GM18507 (cell line): ENCODE measurements around the gene XXYLT1.
"Not testable (repeated sequence)": the region's sequence is repeated elsewhere in the genome, so short reads cannot be mapped to it uniquely, and the experiment has no call there.

Source experiments
- DNase-seq: peaks from one replicate; pipeline ENCODE4 v3.0.0; 2011; ENCODE audit warnings: low read depth; ENCODE audit not compliant: insufficient read length; ENCODE audit errors: extremely low spot score
- FAIRE-seq: peaks from 2 replicates; lab custom pipeline; 2011; peaks lifted over from hg19 to GRCh38; lab: Jason Lieb, UNC

XXYLT1 gene, protein sequence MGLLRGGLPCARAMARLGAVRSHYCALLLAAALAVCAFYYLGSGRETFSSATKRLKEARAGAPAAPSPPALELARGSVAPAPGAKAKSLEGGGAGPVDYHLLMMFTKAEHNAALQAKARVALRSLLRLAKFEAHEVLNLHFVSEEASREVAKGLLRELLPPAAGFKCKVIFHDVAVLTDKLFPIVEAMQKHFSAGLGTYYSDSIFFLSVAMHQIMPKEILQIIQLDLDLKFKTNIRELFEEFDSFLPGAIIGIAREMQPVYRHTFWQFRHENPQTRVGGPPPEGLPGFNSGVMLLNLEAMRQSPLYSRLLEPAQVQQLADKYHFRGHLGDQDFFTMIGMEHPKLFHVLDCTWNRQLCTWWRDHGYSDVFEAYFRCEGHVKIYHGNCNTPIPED

DNA sequence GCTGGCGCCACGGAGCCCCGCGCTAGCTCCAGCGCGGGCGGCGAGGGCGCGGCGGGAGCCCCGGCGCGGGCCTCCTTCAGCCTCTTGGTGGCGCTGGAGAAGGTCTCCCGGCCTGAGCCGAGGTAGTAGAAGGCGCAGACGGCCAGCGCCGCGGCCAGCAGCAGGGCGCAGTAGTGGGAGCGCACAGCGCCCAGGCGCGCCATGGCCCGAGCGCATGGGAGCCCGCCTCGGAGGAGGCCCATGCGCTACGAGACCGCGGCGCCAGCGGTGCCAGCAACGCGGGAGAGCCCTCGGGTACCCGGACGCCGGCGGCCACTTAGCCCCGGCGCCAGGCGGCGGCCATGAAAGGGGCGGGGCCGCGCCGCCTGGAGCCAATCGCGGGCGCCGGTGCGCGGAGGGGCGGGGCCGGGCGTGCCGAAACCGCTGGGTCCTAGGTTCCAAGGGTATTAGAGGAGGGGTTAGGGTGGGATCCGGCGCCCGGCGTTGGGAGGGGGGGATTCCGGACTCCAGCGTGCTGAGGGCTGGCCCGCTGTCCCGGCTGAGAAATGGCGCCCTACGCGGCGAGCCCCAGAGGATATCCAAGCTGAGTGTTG lies at the start of gene XXYLT1:
Gene XXYLT1, minus strand, starts transcription at position 343 of the 593 bp plus-strand sequence. Its CDS starts 101 bp downstream, at position 242.
- FAIRE-seq (no peak), DNase-seq (peak; percentile 78)

DNA sequence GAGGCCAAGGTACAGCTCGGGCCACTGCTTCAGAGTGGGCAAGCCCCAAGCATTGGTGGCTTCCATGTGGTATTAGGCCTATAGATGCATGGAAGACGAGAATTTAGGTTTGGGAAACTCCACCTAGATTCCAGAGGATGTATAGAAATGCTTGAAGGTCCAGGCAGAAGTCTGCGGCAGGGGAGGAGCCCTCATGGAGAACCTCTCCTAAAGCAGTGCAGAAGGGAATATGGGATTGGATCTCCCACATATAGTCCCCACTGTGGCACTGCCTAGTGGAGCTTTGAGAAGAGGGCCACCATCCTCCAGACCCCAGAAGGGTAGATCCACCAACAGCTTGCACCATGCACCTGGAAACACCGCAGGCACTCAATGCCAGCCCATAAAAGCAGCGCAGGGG lies 48.1 kb upstream of the XXYLT1 start:
- DNase-seq (no peak), FAIRE-seq (no peak)

DNA sequence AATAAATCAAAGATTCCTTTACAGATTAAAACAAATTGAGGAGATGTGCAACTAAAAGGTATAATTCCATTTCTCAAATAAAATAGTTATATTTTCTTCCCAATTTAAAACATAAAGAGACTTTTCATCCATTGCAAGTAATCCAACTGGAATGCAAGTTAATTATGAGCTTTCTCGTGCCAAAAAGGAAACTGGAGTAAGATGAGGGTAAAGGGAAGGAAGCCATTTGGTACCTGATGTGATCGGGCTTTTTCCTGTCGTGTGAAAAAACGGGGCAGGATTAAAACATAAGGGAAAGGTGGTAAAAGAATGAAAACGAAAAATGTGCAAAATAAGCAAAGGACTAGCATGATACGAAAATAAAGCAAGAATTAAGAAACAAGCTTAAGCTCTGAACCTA lies 41.8 kb upstream of the XXYLT1 start:
- FAIRE-seq: no peak
- DNase-seq: no peak

DNA sequence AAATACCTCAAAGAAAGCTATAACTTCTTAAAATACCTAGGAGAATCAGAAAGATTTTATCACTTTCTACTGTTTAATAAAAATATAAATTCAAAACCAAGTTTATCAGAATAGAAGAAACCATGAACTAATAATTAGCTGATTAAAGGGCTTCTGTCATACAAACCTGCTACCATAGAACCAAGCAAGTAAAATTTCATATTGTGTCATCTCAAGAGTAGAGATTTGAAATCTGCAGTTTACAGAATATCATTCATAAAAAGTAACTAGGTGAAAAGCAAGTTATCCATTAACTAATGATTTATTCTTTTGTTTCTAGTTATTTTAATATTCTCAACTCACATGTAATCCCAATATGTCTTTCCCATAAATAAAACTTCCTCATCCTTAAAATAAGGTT lies 36.8 kb upstream of the XXYLT1 start:
- FAIRE-seq (peak; percentile 31), DNase-seq (no peak)

DNA sequence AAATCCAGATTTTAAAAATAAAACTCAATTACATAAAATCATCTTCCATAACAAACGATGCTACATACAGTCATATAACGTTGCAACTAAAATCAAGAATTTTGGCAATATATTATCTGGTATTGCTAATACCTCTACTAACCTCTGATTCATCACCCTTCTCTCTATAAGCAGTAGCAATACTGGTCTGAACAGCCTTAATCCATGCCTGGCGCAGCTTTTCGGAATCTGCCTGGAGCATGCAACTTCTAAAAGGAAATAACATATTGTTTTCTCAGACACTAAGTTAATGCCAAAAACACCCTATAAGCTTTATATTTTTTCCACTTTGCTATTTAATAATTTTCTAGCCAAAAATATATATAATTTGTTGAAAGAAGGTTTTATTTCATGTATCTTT lies 35.4 kb upstream of the XXYLT1 start:
- FAIRE-seq (no peak), DNase-seq (no peak)

DNA sequence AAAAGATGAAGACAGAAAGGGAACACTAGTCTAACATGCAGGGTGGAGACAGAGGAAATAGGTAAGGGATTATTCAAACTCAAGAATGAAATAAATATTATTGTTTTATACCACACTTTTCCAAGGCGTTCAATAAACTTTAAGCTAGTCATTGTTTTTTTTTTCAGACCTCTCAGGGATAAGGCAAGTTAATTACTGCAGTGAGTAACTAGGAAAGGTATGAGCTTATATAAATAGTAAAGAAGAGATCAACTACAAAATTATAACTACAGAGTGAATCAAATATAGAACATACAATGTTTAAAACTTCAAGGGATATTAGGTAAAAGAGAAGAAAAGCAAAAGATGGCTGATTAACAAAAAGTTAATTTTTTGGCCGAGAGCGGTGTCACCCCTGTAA lies 31.5 kb upstream of the XXYLT1 start:
- DNase-seq: no peak

DNA sequence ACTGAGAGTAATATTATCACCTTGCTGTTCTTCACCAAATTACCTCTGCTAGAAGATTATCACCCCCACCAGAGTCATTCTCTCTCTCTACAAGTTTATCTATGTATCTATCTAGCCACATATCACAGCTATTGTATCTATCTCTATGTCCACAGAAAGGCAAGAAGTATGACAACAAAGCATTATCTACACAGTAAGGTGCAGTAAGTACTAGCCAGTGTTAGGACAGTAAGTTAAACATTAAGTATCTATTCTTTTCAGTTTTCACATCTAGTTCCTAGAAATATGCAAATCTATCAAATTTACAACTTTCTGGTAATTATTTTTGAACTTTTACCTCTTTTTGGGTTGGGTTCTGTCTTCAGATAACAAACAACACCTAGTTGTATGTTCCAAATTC lies 26.5 kb upstream of the XXYLT1 start:
- DNase-seq (no peak), FAIRE-seq (peak; percentile 73)

More for the DNA sequence above, 31.5 kb upstream of the XXYLT1 start:
- no peak for FAIRE-seq

DNA sequence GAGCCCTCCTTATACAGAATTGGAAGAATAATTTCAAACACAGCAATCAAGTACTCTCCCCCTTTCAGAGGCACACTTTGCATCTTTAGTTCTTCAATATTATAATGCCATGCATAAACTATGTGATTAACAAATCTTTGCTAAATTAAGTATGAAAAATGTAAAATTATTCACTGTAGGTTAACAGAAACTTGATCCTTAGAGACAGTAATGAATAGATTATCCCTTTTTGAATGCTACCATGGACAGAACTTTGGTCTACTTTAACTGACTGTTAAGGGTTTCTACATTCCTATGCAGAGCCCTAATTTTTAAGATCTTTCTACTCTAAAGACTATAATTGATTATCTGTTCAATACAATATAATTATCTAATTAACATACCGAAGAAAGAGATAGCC lies 25.7 kb upstream of the XXYLT1 start:
- FAIRE-seq: no peak
- DNase-seq: no peak

DNA sequence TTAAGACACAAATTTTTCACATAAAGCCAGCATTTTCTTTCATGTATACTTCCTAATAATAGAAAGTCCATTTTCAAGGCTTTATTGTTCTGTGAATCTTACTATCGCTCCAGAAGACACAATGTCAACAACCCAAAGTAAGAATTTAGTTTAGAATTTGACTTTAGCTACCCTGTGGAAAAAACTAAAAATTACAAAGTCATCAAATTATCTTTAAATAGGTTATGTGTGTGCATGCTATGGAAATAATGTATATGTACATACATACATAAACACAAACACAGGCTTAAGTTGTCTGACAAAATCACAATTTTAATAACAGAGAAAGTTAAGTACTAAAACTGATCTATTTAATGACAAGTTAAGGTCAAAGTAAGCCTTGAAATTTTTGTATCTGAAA lies 20.2 kb upstream of the XXYLT1 start:
- DNase-seq: no peak
- no peak for FAIRE-seq

DNA sequence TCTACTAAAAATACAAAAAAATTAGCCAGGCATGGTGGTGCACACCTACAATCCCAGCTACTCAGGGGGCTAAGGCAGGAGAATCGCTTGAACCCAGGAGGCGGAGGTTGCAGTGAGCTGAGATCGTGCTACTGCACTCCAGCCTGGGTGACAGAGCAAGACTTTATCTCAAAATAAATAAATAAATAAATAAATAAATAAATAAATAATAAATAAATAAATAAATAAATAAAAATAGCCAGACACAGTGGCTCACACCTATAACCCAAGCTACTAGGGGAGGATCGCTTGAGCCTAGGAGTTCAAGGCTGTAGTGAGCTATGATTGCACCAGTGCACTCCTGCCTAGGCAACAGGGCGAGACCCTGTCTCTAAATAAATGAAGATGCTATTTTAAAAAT lies 19.7 kb upstream of the XXYLT1 start:
- not testable (repeated sequence) for DNase-seq, FAIRE-seq

DNA sequence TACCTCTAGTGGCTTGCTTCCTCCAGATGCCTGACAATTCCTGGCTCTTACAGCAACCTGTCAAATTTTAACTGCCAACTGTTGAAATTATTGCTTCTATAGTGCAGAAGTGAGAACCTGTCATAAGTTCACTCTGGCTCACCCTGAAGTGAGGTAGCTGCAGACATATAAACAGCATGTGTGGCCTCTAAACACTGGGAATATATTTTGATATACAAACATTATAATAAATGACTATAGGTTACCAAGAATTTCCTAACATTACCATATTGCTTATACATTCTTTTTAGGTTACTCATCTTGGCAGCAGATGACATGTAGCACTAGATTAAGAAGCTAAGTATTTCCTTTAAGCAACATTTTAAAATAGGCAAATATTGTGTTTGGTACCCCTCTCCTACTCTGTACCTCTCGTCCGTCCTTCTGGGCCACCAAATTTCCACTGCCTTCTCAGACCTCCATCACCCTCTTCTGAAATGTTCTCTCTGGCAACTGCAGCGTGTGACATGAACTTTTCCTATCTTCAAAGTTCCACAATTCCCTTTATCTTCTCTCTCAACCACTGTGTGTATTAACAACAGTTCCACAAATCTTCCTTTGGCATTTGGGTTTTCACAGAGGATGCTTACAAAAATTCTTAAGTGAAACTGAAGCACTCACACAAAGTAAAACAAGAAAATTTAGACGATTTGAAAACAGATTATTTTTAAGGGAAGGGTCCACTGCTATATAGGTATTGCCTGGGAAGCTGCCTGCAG lies 15.3 kb upstream of the XXYLT1 start:
- DNase-seq: no peak
- no peak for FAIRE-seq

DNA sequence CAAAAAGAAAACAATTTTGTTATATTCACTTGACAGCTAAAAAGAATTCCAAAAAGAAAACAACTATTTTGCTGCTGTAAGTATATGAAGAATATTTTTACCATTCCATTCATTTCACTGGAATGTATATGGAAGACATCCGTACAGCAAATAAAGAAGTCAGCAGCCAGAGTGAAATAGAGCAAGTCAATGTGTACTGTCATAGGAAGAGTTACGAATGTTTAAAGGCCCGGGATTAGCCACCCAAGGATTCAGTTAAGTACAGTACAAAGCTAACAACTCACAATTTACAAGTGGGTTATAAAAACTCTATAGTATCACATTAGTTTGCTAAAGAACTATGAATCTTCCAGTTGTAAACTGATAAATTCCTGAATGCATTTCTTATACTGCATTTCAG lies 14.4 kb upstream of the XXYLT1 start:
- DNase-seq (no peak), FAIRE-seq (no peak)

DNA sequence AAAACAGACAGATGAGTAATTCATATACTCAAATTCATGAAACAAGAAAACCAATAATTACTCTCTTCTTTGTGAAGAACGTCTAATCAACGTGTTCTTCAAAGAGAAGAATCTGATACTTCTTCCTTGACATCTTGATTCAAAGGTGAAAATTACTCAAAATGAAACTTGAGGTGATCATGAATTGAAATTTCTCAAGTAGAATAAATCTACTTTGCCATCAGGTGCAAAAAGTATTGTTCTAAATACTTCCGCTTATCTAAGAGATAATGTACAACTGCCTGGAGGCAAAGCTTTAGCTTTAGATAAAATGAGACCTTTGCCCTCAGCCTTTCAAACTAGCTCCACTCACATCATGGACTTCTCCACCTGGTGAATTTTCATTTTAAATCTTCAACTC lies 13.9 kb upstream of the XXYLT1 start:
- FAIRE-seq: no peak
- DNase-seq: no peak

DNA sequence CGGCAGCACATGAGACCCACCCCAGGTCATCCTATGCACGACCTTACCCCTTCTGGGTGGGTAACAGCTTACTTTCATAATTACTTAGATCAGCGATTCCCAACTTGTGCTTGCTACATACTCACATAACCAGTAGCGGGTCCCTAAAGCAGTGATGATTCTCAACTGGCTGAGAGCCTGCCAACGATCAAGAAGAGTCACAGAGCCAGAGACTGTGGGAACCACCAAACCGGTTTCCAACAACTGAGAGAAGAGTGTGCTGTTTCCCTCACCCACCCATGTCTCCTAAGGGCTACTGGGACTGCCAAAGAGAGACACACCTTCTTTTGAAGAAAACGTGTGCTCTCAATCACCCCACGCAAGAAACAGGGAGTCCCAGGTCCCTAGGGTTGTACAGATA lies 12.0 kb upstream of the XXYLT1 start:
- no peak for FAIRE-seq

DNA sequence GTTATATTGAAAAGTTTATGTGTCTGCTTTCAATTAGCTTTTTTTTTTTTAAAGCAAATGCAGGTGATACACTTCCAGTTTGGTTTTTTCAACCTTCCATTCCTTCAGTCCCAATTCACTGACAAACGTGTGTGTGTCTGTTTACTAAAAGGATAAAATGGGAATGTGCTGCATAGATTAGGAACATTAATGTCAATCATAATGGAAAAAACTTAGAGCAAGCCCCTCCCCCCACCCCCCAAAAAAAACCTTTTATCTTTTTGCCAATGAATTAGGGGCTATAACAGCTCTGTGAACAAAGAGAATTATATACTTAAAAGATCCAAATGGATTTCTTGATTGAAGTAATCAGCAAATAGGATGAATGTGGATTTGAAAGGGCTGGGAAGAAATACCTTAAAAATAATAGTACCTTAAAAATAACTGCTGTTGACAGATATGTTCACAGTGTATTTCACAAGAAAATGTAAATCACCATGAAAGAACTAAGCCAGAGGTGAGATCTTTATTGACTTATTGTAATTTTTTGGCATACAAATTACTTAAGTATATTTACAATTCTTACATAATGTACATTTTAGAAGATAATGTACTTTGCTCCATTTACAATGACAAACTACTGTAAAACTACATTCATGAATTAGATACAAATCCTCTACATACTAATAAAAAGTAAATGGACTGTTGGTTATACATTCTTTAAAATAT lies 3.5 kb upstream of the XXYLT1 start:
- FAIRE-seq: no peak
- DNase-seq: no peak

More for the DNA sequence above, 12.0 kb upstream of the XXYLT1 start:
- DNase-seq: no peak

DNA sequence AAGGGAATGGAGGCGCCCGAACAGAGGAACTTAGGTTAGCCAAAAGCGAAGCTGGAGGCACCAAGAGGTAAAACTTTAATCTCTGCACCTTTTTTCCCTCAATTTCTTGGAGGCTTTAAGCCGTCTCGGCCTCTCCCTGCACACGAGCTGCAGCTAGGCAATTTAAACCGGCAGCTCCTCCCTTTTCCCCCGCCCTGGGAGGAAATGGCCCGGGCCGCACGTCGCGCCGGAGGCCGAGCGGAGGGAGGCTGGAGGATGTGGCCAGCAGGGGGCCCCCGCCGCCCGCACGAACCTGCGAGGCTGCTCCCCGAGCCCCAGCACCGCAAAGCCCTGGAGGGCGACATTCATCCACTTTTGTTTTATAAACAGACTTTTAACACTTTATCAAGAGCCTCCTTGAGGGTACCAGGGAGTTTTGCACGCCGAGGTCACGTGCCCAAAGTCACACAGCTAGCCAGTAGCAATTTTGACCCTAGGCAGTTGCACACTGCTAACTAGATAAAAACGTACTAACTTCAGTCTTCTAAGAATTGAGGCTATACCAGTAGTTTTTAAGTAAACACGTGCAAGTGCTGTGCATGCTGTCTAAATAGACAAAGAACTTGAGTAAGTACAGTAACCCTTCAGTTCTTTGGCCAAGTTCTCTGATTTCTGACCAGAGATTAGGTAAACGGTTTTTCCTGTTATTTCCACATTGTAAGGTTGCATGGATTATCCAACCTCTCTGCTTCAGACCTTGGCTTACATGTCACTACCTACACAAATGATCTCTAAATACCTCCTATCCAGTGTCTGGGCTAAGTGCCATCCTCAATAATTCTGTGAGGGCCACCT lies 668 bp upstream of the XXYLT1 start:
- FAIRE-seq (peak; percentile 86), DNase-seq (peak; percentile 75)

DNA sequence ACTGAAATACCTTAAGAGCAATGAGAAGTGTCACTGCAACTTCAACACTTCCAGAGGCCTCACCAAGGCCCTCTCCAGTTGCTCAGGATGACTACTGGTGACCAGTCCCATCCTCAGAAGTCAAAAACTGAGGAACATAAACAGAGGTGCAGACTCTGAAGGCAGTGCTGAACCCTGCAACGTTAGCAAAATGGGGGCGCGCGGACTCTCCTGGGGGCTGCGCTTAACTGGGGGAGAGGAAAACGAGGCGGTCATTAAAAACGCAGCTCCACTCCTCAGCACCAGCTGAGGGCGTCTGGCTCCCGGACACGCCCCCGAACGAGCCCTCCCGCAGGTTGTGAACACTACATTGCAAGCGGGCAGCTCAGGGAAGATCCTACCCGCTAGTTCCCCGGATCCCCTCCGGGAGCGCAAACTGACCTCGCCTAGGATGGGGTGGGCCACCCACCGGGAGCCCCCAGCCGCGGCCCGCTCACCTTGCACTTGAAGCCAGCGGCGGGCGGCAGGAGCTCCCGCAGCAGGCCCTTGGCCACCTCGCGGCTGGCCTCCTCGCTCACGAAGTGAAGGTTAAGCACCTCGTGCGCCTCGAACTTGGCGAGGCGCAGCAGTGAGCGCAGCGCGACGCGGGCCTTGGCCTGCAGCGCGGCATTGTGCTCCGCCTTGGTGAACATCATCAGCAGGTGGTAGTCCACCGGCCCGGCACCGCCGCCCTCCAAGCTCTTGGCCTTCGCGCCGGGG lies 711 bp downstream of the XXYLT1 start:
- DNase-seq (no peak), FAIRE-seq (no peak)

DNA sequence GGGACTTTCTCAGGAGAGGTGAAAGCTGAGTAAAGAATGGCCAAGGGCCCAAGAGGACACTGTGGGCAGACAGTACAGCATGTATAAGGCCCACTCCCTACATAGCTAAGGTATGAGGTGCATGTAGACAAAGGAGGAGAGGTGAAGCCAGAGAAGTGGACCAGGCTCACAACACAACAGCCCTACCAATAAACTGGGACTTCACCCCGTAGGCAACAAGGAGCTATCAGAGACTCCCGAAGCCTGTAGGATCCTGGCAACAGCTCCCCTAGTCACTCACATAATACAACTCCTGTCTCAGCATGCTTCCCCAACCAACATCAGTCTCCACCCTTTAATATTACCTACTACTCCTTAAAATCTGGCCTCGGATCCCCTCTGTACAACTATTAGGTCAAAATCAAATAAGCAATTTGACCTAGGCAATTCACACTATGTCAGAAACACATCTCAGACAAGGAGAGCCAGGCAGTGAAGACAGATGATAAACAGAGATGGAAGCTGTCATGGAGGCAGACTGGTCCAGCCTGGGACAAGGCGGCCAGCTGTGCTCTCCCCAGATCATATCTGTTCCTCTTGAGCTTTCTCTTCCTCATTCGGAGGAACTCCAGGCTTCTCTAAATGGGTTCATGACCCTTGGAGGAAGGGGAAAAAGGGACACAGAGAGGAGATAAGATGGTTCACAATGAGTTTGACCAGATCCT lies 1.4 kb downstream of the XXYLT1 start:
- DNase-seq: no peak
- FAIRE-seq: no peak
